Fibroblast of lung (primary cell): ENCODE data around the gene GNAT3. TPM values are rescaled to one million over a fixed set of nuclear protein-coding genes. Genes with fewer than 3 reads are reported as not detected.
A peak's percentile ranks its signal among the peaks of the same experiment; 100 is the strongest.

ENCODE experiments used
- DNase-seq, 2 donors: peaks; one replicate each; pipeline versions ENCODE4 v3.0.0 to v3.0.0-alpha.2; 2010; ENCODE audit warnings: low read depth in 2 of 2
- H2AFZ ChIP-seq: 2 replicates; pipeline ENCODE4 v1.5.1; 2012; ENCODE audit warnings: low read length, control low read depth, inconsistent platforms
- H3K27ac ChIP-seq: 2 replicates; pipeline ENCODE4 v1.5.1; 2011; ENCODE audit warnings: low read length, control low read depth; ENCODE audit not compliant: insufficient read depth
- H3K27me3 ChIP-seq: 2 replicates; pipeline ENCODE4 v1.5.1; 2011; ENCODE audit warnings: mild to moderate bottlenecking, low read length; ENCODE audit not compliant: control insufficient read depth, insufficient read depth
- H3K36me3 ChIP-seq: 2 replicates; pipeline ENCODE4 v1.5.1; 2011; ENCODE audit warnings: low read length; ENCODE audit not compliant: control insufficient read depth, insufficient read depth
- H3K4me1 ChIP-seq: 2 replicates; pipeline ENCODE4 v1.5.1; 2011; ENCODE audit warnings: low read length; ENCODE audit not compliant: control insufficient read depth, insufficient read depth; ENCODE audit errors: extremely low read depth
- H3K4me2 ChIP-seq: 2 replicates; pipeline ENCODE4 v1.5.1; 2011; ENCODE audit warnings: low read length, control low read depth; ENCODE audit not compliant: insufficient read depth; ENCODE audit errors: extremely low read depth
- H3K4me3 ChIP-seq, 4 experiments: fragments of 200-600 bp in 1 of 4; sonication (generic) in 1 of 4; replicated peaks in 1 of 4; 2 replicates each; pipeline ENCODE4 v1.5.1; 2011 to 2016; ENCODE audit warnings: low read length in 4 of 4, low read depth in 3 of 4, mild to moderate bottlenecking in 3 of 4, control low read depth in 2 of 4, inconsistent platforms in 1 of 4, mixed read lengths in 1 of 4; ENCODE audit not compliant: insufficient read depth in 1 of 4; ENCODE audit errors: control extremely low read depth in 1 of 4
- H3K79me2 ChIP-seq: 2 replicates; pipeline ENCODE4 v1.5.1; 2012; ENCODE audit warnings: mild to moderate bottlenecking, low read length, inconsistent platforms; ENCODE audit not compliant: control insufficient read depth, insufficient read depth
- H3K9ac ChIP-seq: 2 replicates; pipeline ENCODE4 v1.5.1; 2011; ENCODE audit warnings: mild to moderate bottlenecking, low read length, control low read depth; ENCODE audit not compliant: insufficient read depth
- H3K9me3 ChIP-seq: 2 replicates; pipeline ENCODE4 v1.5.1; 2012; ENCODE audit warnings: low read depth, low read length; ENCODE audit not compliant: control insufficient read depth, insufficient read depth
- H4K20me1 ChIP-seq: 2 replicates; pipeline ENCODE4 v1.5.1; 2011; ENCODE audit warnings: low read length; ENCODE audit not compliant: control insufficient read depth, insufficient read depth; ENCODE audit errors: extremely low read depth
- CTCF ChIP-seq, 2 donors: IDR thresholded peaks in 1 of 2; conservative IDR thresholded peaks in 1 of 2; 1 replicate in 1 of 2; 2 replicates in 1 of 2; pipeline ENCODE4 v1.5.1; 2011 to 2012; ENCODE audit warnings: low read length in 2 of 2, control low read depth in 1 of 2, inconsistent platforms in 1 of 2, low read depth in 1 of 2, mild to moderate bottlenecking in 1 of 2
- EZH2 ChIP-seq: IDR thresholded peaks from 2 replicates; pipeline ENCODE4 v1.5.1; 2012; ENCODE audit warnings: low read length, control low read depth, mild to moderate bottlenecking; ENCODE audit errors: missing control alignments
- polyA plus RNA-seq, 2 donors: library from polyadenylated mRNA; depleted of rRNA in 1 of 2; stranded (reverse) in 1 of 2; unstranded in 1 of 2; fragments of >200 nt; gene quantifications; 2 replicates each; pipeline ENCODE4 v1.2.1, GENCODE V29; 2011 to 2012; ENCODE audit warnings: missing spikeins in 1 of 2
- total RNA-seq: library from RNA; depleted of rRNA; stranded (reverse); fragments of >200 nt; gene quantifications from 2 replicates; pipeline ENCODE4 v1.2.1, GENCODE V29; 2014

Gene GNAT3
- total and polyA plus RNA-seq, 2 donors (not counting 1 experiment from before 2014, with no cell fraction given), result not detected

- no peak for DNase-seq
- TF ChIP-seq CTCF (conservative IDR thresholded peaks at IDR 0.05 in 1 of 2, IDR thresholded peaks at IDR 0.05 in 1 of 2; ENCODE audit: low read depth in 1 of 2, low read length in 2 of 2), result no peak
- no peak for TF ChIP-seq EZH2
- H3K27me3 ChIP-seq, result no peaks in the 10 kb centered on the region
These were observed 20.3 kb upstream of the GNAT3 start for GRCh38 chr7:80532153-80532552.

GRCh38 chr7:80530136-80530535, 18.3 kb upstream of the GNAT3 start:
- H4K20me1 ChIP-seq, result no peaks in the 10 kb centered on the region
- H3K27me3 ChIP-seq, result no peaks in the 10 kb centered on the region
- no peak for DNase-seq
- no peaks in the 10 kb centered on the region for H3K9me3 ChIP-seq
- no peaks in the 10 kb centered on the region for H3K4me1 ChIP-seq
- H3K9ac ChIP-seq, result no peak overlapping the region
- H3K4me3 ChIP-seq, result no peak overlapping the region
- H2AFZ ChIP-seq, result no peak overlapping the region
- H3K79me2 ChIP-seq, result no peaks in the 10 kb centered on the region
- no peak overlapping the region for H3K4me2 ChIP-seq
- H3K36me3 ChIP-seq, result no peaks in the 10 kb centered on the region
- TF ChIP-seq EZH2 (no peak), CTCF (conservative IDR thresholded peaks at IDR 0.05 in 1 of 2, IDR thresholded peaks at IDR 0.05 in 1 of 2; ENCODE audit: low read depth in 1 of 2, low read length in 2 of 2) (no peak)
- H3K27ac ChIP-seq, result no peak overlapping the region

More at GRCh38 chr7:80532153-80532552, 20.3 kb upstream of the GNAT3 start:
- Histone ChIP-seq H3K27ac (no peak overlapping the region), H2AFZ (no peak overlapping the region), H3K36me3 (no peaks in the 10 kb centered on the region), H3K4me3 (no peak overlapping the region), H3K4me1 (no peaks in the 10 kb centered on the region), H3K79me2 (no peaks in the 10 kb centered on the region), H3K9me3 (no peaks in the 10 kb centered on the region), H4K20me1 (no peaks in the 10 kb centered on the region), H3K4me2 (no peak overlapping the region), H3K9ac (no peak overlapping the region)

GRCh38 chr7:80529362-80529761, 17.5 kb upstream of the GNAT3 start:
- no peaks in the 10 kb centered on the region for H3K36me3 ChIP-seq
- no peaks in the 10 kb centered on the region for H3K27me3 ChIP-seq
- no peak overlapping the region for H2AFZ ChIP-seq
- DNase-seq, result peak in 1 of 2 donors; percentile 44
- no peak overlapping the region for H3K4me3 ChIP-seq
- H3K79me2 ChIP-seq, result no peaks in the 10 kb centered on the region
- no peak overlapping the region for H3K27ac ChIP-seq
- H4K20me1 ChIP-seq, result no peaks in the 10 kb centered on the region
- H3K9me3 ChIP-seq, result no peaks in the 10 kb centered on the region
- no peaks in the 10 kb centered on the region for H3K4me1 ChIP-seq
- H3K4me2 ChIP-seq, result no peak overlapping the region
- no peak overlapping the region for H3K9ac ChIP-seq
- TF ChIP-seq CTCF (conservative IDR thresholded peaks at IDR 0.05 in 1 of 2, IDR thresholded peaks at IDR 0.05 in 1 of 2; ENCODE audit: low read depth in 1 of 2, low read length in 2 of 2) (no peak), EZH2 (no peak)
